ENCODE results near the gene LIN37.

DNA sequence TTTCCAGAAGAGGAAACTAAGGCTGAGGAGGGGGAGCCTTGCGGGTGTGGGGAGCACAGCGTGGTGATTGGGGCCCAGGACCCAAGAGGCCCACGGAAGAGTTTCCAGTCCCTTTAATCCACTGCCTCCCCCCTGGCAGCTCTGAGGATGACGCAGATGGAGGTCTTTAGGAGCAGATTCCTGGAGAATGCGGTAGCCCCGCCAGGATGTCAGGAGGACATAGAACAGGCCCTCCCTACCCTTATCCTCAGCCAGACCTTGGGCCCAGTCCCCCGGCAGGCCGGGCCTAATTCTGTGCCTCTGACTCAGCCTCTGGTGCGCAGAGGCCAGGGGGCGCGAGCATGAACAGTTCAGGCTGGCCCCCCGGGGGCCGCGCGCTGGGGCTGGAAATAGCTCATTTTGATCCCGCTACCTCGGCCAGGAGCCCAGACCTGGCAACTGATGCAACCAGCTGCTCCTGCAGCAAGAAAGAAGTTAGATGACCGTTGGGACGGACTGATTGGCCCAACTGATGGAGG is 8.9 kb downstream of the LIN37 start:
- TF ChIP-seq, protein P1, sequence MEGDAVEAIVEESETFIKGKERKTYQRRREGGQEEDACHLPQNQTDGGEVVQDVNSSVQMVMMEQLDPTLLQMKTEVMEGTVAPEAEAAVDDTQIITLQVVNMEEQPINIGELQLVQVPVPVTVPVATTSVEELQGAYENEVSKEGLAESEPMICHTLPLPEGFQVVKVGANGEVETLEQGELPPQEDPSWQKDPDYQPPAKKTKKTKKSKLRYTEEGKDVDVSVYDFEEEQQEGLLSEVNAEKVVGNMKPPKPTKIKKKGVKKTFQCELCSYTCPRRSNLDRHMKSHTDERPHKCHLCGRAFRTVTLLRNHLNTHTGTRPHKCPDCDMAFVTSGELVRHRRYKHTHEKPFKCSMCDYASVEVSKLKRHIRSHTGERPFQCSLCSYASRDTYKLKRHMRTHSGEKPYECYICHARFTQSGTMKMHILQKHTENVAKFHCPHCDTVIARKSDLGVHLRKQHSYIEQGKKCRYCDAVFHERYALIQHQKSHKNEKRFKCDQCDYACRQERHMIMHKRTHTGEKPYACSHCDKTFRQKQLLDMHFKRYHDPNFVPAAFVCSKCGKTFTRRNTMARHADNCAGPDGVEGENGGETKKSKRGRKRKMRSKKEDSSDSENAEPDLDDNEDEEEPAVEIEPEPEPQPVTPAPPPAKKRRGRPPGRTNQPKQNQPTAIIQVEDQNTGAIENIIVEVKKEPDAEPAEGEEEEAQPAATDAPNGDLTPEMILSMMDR (IDR thresholded peaks at IDR 0.05; ENCODE audit: low read length) = no peak
- TF ChIP-seq EZH2 (IDR thresholded peaks at IDR 0.05; ENCODE audit: borderline replicate concordance, low read length) = no peak
